ENCODE measurements around the gene MACROD2. TPM values are rescaled to one million over a fixed set of nuclear protein-coding genes. Genes with fewer than 3 reads are reported as not detected.

MACROD2 gene
- total RNA-seq, 5 donors from 2014 or later (not counting 1 experiment from before 2014, with no cell fraction given), result 0.23 to 1.3 (median 0.51) TPM; not detected in 2

- Mint-ChIP-seq H3K36me3 (no peaks in the 10 kb centered on the region), H3K4me1 (peaks cover 0 to 4% (median 0%) of the 10 kb centered on the region in 3 donors), H3K27me3 (peaks cover 0 to 3% of the 10 kb centered on the region in 2 donors), H3K27ac (no peak overlapping the region), H3K9me3 (peaks cover 0 to 7% (median 5%) of the 10 kb centered on the region in 3 donors), H3K4me3 (no peak overlapping the region)
- no peak overlapping the region for H3K27ac ChIP-seq (ENCODE audit: low read length)
- H3K27me3 ChIP-seq (replicated peaks in 1 of 2; ENCODE audit: control insufficient read depth in 2 of 2, extremely low read depth in 1 of 2, insufficient read depth in 2 of 2, low read length in 1 of 2), result no peaks in the 10 kb centered on the region
- DNase-seq, result no peak
- H3K9me3 ChIP-seq, result no peaks in the 10 kb centered on the region
- no peaks in the 10 kb centered on the region for H3K4me1 ChIP-seq (ENCODE audit: control insufficient read depth in 1 of 2, extremely low read depth in 1 of 2, insufficient read depth in 2 of 2, low read length in 2 of 2)
- ChIA-PET POLR2A (no interaction called here), CTCF (no interaction called here)
- no peak for ATAC-seq (replicated peaks in 1 of 4)
- no peaks in the 10 kb centered on the region for H3K36me3 ChIP-seq (ENCODE audit: control insufficient read depth in 2 of 2, extremely low read depth in 1 of 2, insufficient read depth in 1 of 2, low read length in 1 of 2)
- 50% methylated on average over 1 of the region's 3 CpGs for WGBS (ENCODE audit: insufficient coverage)
- H3K4me3 ChIP-seq (ENCODE audit: control insufficient read depth in 1 of 2, extremely low read depth in 1 of 2, low read length in 1 of 2), result no peak overlapping the region
Observed at GRCh38 chr20:16043931-16044330, 2048.6 kb downstream of the MACROD2 start.

DNA sequence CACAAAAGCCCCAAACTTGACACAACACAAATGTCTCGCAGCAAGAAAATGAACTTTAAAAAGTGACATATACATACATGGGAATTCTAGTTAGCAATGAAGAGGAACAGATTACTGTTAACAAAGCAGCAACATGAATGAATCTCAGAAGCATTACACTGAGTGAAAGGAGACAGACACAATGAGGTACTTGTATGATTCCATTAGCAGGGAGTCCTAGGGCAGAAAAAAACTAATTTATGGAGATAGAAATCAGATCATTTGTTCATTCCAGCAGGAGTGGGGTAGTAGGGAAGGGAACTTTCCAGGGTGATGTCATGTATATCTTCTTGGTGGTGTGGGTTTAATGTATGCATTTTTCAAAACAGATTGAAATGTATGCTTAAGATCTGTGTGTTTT is 2053.6 kb downstream of the MACROD2 start:
- no peaks in the 10 kb centered on the region for H3K4me1 Mint-ChIP-seq

DNA sequence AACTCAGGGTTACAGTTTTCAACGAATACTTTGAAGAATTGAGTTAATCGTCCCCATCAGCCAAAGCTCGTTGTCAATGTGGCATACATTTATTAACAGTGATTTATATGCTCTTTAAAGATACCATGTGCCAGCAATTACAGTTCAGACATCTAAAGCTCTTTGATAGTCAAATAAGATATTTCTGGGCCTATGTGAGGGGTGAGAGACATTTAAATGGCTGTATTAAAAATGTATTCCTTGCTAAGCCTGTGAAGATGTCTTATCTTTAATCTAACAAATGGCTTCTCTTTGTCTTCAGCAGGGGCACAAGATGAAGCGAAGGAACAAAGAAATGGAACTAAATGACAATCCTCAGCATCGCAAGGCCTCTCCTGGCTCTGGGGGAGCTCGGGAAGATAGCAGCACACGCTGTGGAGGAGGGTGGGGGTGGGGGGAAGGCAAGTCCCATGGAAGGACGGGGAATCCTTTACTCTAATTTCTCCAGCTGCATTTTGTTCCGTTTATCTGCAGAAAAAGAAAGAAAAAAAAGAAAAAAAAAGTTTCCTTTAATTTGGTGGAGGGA is 2054.3 kb downstream of the MACROD2 start:
- Histone ChIP-seq H3K36me3 (ENCODE audit: control insufficient read depth in 2 of 2, extremely low read depth in 1 of 2, insufficient read depth in 1 of 2, low read length in 1 of 2) (no peaks in the 10 kb centered on the region), H3K27ac (ENCODE audit: low read length) (no peak overlapping the region), H3K9me3 (no peaks in the 10 kb centered on the region), H3K4me1 (ENCODE audit: control insufficient read depth in 1 of 2, extremely low read depth in 1 of 2, insufficient read depth in 2 of 2, low read length in 2 of 2) (no peaks in the 10 kb centered on the region), H3K4me3 (ENCODE audit: control insufficient read depth in 1 of 2, extremely low read depth in 1 of 2, low read length in 1 of 2) (no peak overlapping the region), H3K27me3 (replicated peaks in 1 of 2; ENCODE audit: control insufficient read depth in 2 of 2, extremely low read depth in 1 of 2, insufficient read depth in 2 of 2, low read length in 1 of 2) (no peaks in the 10 kb centered on the region)
- POLR2A ChIA-PET, result no interaction called here
- no CpG with 5 or more reads among the region's 9 CpGs for WGBS (ENCODE audit: insufficient coverage)
- no peak overlapping the region for H3K27ac Mint-ChIP-seq
- no peak for DNase-seq
- peaks cover 0 to 5% (median 4%) of the 10 kb centered on the region in 3 donors for H3K9me3 Mint-ChIP-seq
- H3K36me3 Mint-ChIP-seq, result no peaks in the 10 kb centered on the region
- H3K4me3 Mint-ChIP-seq, result no peak overlapping the region
- CTCF ChIA-PET, result no interaction called here
- no peaks in the 10 kb centered on the region for H3K27me3 Mint-ChIP-seq
- no peaks in the 10 kb centered on the region for H3K4me1 Mint-ChIP-seq
- no peak for ATAC-seq (replicated peaks in 1 of 4)

More for the DNA sequence above, 2053.6 kb downstream of the MACROD2 start:
- POLR2A ChIA-PET, result no interaction called here
- ATAC-seq (replicated peaks in 1 of 4), result no peak
- peaks cover 0 to 6% (median 5%) of the 10 kb centered on the region in 3 donors for H3K9me3 Mint-ChIP-seq
- Histone ChIP-seq H3K4me3 (ENCODE audit: control insufficient read depth in 1 of 2, extremely low read depth in 1 of 2, low read length in 1 of 2) (no peak overlapping the region), H3K27me3 (replicated peaks in 1 of 2; ENCODE audit: control insufficient read depth in 2 of 2, extremely low read depth in 1 of 2, insufficient read depth in 2 of 2, low read length in 1 of 2) (no peaks in the 10 kb centered on the region), H3K4me1 (ENCODE audit: control insufficient read depth in 1 of 2, extremely low read depth in 1 of 2, insufficient read depth in 2 of 2, low read length in 2 of 2) (no peaks in the 10 kb centered on the region), H3K27ac (ENCODE audit: low read length) (no peak overlapping the region), H3K36me3 (ENCODE audit: control insufficient read depth in 2 of 2, extremely low read depth in 1 of 2, insufficient read depth in 1 of 2, low read length in 1 of 2) (no peaks in the 10 kb centered on the region), H3K9me3 (no peaks in the 10 kb centered on the region)
- no peaks in the 10 kb centered on the region for H3K36me3 Mint-ChIP-seq
- CTCF ChIA-PET, result no interaction called here
- H3K27ac Mint-ChIP-seq, result no peak overlapping the region
- no CpG with 5 or more reads among the region's 1 CpG for WGBS (ENCODE audit: insufficient coverage)
- H3K4me3 Mint-ChIP-seq, result no peak overlapping the region
- DNase-seq, result no peak
- peaks cover 0 to 2% of the 10 kb centered on the region in 2 donors for H3K27me3 Mint-ChIP-seq

- WGBS (ENCODE audit: insufficient coverage), result 38% methylated on average over 1 of the region's 1 CpG
Observed at GRCh38 chr20:16050366-16050765, 2055.1 kb downstream of the MACROD2 start.

GRCh38 chr20:16051968-16052367 is 2056.7 kb downstream of the MACROD2 start:
- Histone ChIP-seq H3K4me1 (ENCODE audit: control insufficient read depth in 1 of 2, extremely low read depth in 1 of 2, insufficient read depth in 2 of 2, low read length in 2 of 2) (no peaks in the 10 kb centered on the region), H3K9me3 (no peaks in the 10 kb centered on the region), H3K4me3 (ENCODE audit: control insufficient read depth in 1 of 2, extremely low read depth in 1 of 2, low read length in 1 of 2) (no peak overlapping the region), H3K27me3 (replicated peaks in 1 of 2; ENCODE audit: control insufficient read depth in 2 of 2, extremely low read depth in 1 of 2, insufficient read depth in 2 of 2, low read length in 1 of 2) (no peaks in the 10 kb centered on the region), H3K27ac (ENCODE audit: low read length) (no peak overlapping the region), H3K36me3 (ENCODE audit: control insufficient read depth in 2 of 2, extremely low read depth in 1 of 2, insufficient read depth in 1 of 2, low read length in 1 of 2) (no peaks in the 10 kb centered on the region)
- ATAC-seq (replicated peaks in 1 of 4) (no peak), DNase-seq (no peak)
- no peaks in the 10 kb centered on the region for H3K27me3 Mint-ChIP-seq
- no peak overlapping the region for H3K27ac Mint-ChIP-seq
- no peaks in the 10 kb centered on the region for H3K36me3 Mint-ChIP-seq
- H3K4me1 Mint-ChIP-seq, result no peaks in the 10 kb centered on the region
- POLR2A ChIA-PET, result no interaction called here
- CTCF ChIA-PET, result no interaction called here
- H3K4me3 Mint-ChIP-seq, result no peak overlapping the region
- WGBS (ENCODE audit: insufficient coverage), result no CpG with 5 or more reads among the region's 1 CpG
- H3K9me3 Mint-ChIP-seq, result peaks cover 0 to 4% (median 4%) of the 10 kb centered on the region in 3 donors

More at GRCh38 chr20:16050366-16050765, 2055.1 kb downstream of the MACROD2 start:
- Mint-ChIP-seq H3K27me3 (no peaks in the 10 kb centered on the region), H3K4me3 (no peak overlapping the region), H3K9me3 (peaks cover 0 to 5% (median 4%) of the 10 kb centered on the region in 3 donors), H3K4me1 (no peaks in the 10 kb centered on the region), H3K36me3 (no peaks in the 10 kb centered on the region), H3K27ac (no peak overlapping the region)
- no peaks in the 10 kb centered on the region for H3K4me1 ChIP-seq (ENCODE audit: control insufficient read depth in 1 of 2, extremely low read depth in 1 of 2, insufficient read depth in 2 of 2, low read length in 2 of 2)
- DNase-seq (no peak), ATAC-seq (replicated peaks in 1 of 4) (no peak)
- POLR2A ChIA-PET, result no interaction called here
- no peak overlapping the region for H3K27ac ChIP-seq (ENCODE audit: low read length)
- CTCF ChIA-PET, result no interaction called here
- no peaks in the 10 kb centered on the region for H3K27me3 ChIP-seq (replicated peaks in 1 of 2; ENCODE audit: control insufficient read depth in 2 of 2, extremely low read depth in 1 of 2, insufficient read depth in 2 of 2, low read length in 1 of 2)
- H3K36me3 ChIP-seq (ENCODE audit: control insufficient read depth in 2 of 2, extremely low read depth in 1 of 2, insufficient read depth in 1 of 2, low read length in 1 of 2), result no peaks in the 10 kb centered on the region
- H3K9me3 ChIP-seq, result no peaks in the 10 kb centered on the region
- no peak overlapping the region for H3K4me3 ChIP-seq (ENCODE audit: control insufficient read depth in 1 of 2, extremely low read depth in 1 of 2, low read length in 1 of 2)

- no CpG with 5 or more reads among the region's 4 CpGs for WGBS (ENCODE audit: insufficient coverage)
- ATAC-seq (replicated peaks in 1 of 4) (no peak), DNase-seq (no peak)
- Histone ChIP-seq H3K27ac (ENCODE audit: low read length) (no peak overlapping the region), H3K9me3 (no peaks in the 10 kb centered on the region), H3K27me3 (replicated peaks in 1 of 2; ENCODE audit: control insufficient read depth in 2 of 2, extremely low read depth in 1 of 2, insufficient read depth in 2 of 2, low read length in 1 of 2) (no peaks in the 10 kb centered on the region), H3K36me3 (ENCODE audit: control insufficient read depth in 2 of 2, extremely low read depth in 1 of 2, insufficient read depth in 1 of 2, low read length in 1 of 2) (no peaks in the 10 kb centered on the region), H3K4me3 (ENCODE audit: control insufficient read depth in 1 of 2, extremely low read depth in 1 of 2, low read length in 1 of 2) (no peak overlapping the region), H3K4me1 (ENCODE audit: control insufficient read depth in 1 of 2, extremely low read depth in 1 of 2, insufficient read depth in 2 of 2, low read length in 2 of 2) (no peaks in the 10 kb centered on the region)
- no peak overlapping the region for H3K27ac Mint-ChIP-seq
- no peaks in the 10 kb centered on the region for H3K27me3 Mint-ChIP-seq
- no peaks in the 10 kb centered on the region for H3K36me3 Mint-ChIP-seq
- H3K9me3 Mint-ChIP-seq, result peaks cover 0 to 4% (median 0%) of the 10 kb centered on the region in 3 donors
- no peak overlapping the region for H3K4me3 Mint-ChIP-seq
- ChIA-PET POLR2A (no interaction called here), CTCF (no interaction called here)
- no peaks in the 10 kb centered on the region for H3K4me1 Mint-ChIP-seq
Observed at GRCh38 chr20:16052456-16052855, 2057.1 kb downstream of the MACROD2 start.

GRCh38 chr20:16054985-16055384 is 2059.7 kb downstream of the MACROD2 start:
- Mint-ChIP-seq H3K27me3 (no peaks in the 10 kb centered on the region), H3K36me3 (no peaks in the 10 kb centered on the region), H3K27ac (no peak overlapping the region), H3K9me3 (peaks cover 2 to 6% (median 2%) of the 10 kb centered on the region in 3 donors), H3K4me1 (no peaks in the 10 kb centered on the region), H3K4me3 (no peak overlapping the region)
- Histone ChIP-seq H3K9me3 (no peaks in the 10 kb centered on the region), H3K27me3 (replicated peaks in 1 of 2; ENCODE audit: control insufficient read depth in 2 of 2, extremely low read depth in 1 of 2, insufficient read depth in 2 of 2, low read length in 1 of 2) (no peaks in the 10 kb centered on the region), H3K4me3 (ENCODE audit: control insufficient read depth in 1 of 2, extremely low read depth in 1 of 2, low read length in 1 of 2) (no peak overlapping the region), H3K36me3 (ENCODE audit: control insufficient read depth in 2 of 2, extremely low read depth in 1 of 2, insufficient read depth in 1 of 2, low read length in 1 of 2) (no peaks in the 10 kb centered on the region), H3K4me1 (ENCODE audit: control insufficient read depth in 1 of 2, extremely low read depth in 1 of 2, insufficient read depth in 2 of 2, low read length in 2 of 2) (no peaks in the 10 kb centered on the region), H3K27ac (ENCODE audit: low read length) (no peak overlapping the region)
- DNase-seq (no peak), ATAC-seq (replicated peaks in 1 of 4) (no peak)
- ChIA-PET POLR2A (no interaction called here), CTCF (no interaction called here)
- no CpG with 5 or more reads among the region's 3 CpGs for WGBS (ENCODE audit: insufficient coverage)

Data from T-cell (primary cell).